Coronary artery (tissue), 2 donors: ENCODE data around the gene TRPM6.

Experiments
- DNase-seq: peaks from one replicate; pipeline ENCODE4 v3.0.0-alpha.2; 2017; ENCODE audit warnings: low spot score
- H3K27ac ChIP-seq, 2 donors: fragments of 200-600 bp; sonication (generic); one replicate each; pipeline ENCODE4 v1.5.1; 2016 to 2019
- H3K4me3 ChIP-seq: fragments of 200-600 bp; sonication (generic); 2 replicates; pipeline ENCODE4 v1.5.1; 2016; ENCODE audit warnings: mild to moderate bottlenecking, moderate library complexity
- CTCF ChIP-seq: fragments of 200-600 bp; sonication (generic); IDR thresholded peaks from one replicate; pipeline ENCODE4 v1.5.1; 2019; ENCODE audit warnings: antibody characterized with exemption

Gene TRPM6

GRCh38 chr9:74887041-74887980 is at the start of gene TRPM6:
TSS of gene TRPM6 (minus strand) at chr9:74887921. CDS start at chr9:74887856, 65 bp downstream.
- peak; percentile 84 for DNase-seq
- Histone ChIP-seq H3K27ac (peak within 1 kb of the TSS in 1 of 2 donors; percentile 65), H3K4me3 (peak within 1 kb of the TSS; percentile 74)
- no peak for TF ChIP-seq CTCF

- TF ChIP-seq CTCF: no peak
- Histone ChIP-seq H3K4me3 (no peak overlapping the region), H3K27ac (no peak overlapping the region)
- DNase-seq: no peak
Observed at GRCh38 chr9:74935008-74935407, 47.3 kb upstream of the TRPM6 start.

- Histone ChIP-seq H3K4me3 (no peak overlapping the region), H3K27ac (no peak overlapping the region)
- DNase-seq: no peak
- TF ChIP-seq CTCF: no peak
Observed at GRCh38 chr9:74921737-74922136, 34.0 kb upstream of the TRPM6 start.

GRCh38 chr9:74920944-74921626 is 33.4 kb upstream of the TRPM6 start:
- Histone ChIP-seq H3K27ac (no peak overlapping the region), H3K4me3 (no peak overlapping the region)
- no peak for DNase-seq
- TF ChIP-seq CTCF: no peak

- DNase-seq: no peak
- Histone ChIP-seq H3K27ac (no peak overlapping the region), H3K4me3 (no peak overlapping the region)
- no peak for TF ChIP-seq CTCF
Observed at GRCh38 chr9:74910036-74910435, 22.3 kb upstream of the TRPM6 start.

- Histone ChIP-seq H3K4me3 (no peak overlapping the region), H3K27ac (no peak overlapping the region)
- DNase-seq: no peak
Observed at GRCh38 chr9:74908665-74909064, 20.9 kb upstream of the TRPM6 start.

More at GRCh38 chr9:74908665-74909064, 20.9 kb upstream of the TRPM6 start:
- TF ChIP-seq CTCF: no peak
